Epithelial cell of proximal tubule (primary cell): Measurements from ENCODE around the gene DUSP28. TPM values are rescaled to one million over a fixed set of nuclear protein-coding genes. Genes with fewer than 3 reads are reported as not detected.

Experiments
- DNase-seq: peaks from one replicate; pipeline ENCODE4 v3.0.0-alpha.2; 2011; ENCODE audit warnings: low read depth
- H3K4me3 ChIP-seq: 2 replicates; pipeline ENCODE4 v1.5.1; 2011; ENCODE audit warnings: low read depth, mild to moderate bottlenecking, low read length
- total RNA-seq: library from RNA; depleted of rRNA; stranded (reverse); fragments of >200 nt; gene quantifications from 2 replicates; pipeline ENCODE4 v1.2.3, GENCODE V29; 2015
- TF ChIP-seq, protein P1 (sequence below): conservative IDR thresholded peaks from 2 replicates; pipeline ENCODE4 v1.5.1; 2012; ENCODE audit warnings: low read depth, mild to moderate bottlenecking, low read length

DUSP28 gene
- total RNA-seq, 1 donor from 2014 or later, result 6.3 TPM

DNA sequence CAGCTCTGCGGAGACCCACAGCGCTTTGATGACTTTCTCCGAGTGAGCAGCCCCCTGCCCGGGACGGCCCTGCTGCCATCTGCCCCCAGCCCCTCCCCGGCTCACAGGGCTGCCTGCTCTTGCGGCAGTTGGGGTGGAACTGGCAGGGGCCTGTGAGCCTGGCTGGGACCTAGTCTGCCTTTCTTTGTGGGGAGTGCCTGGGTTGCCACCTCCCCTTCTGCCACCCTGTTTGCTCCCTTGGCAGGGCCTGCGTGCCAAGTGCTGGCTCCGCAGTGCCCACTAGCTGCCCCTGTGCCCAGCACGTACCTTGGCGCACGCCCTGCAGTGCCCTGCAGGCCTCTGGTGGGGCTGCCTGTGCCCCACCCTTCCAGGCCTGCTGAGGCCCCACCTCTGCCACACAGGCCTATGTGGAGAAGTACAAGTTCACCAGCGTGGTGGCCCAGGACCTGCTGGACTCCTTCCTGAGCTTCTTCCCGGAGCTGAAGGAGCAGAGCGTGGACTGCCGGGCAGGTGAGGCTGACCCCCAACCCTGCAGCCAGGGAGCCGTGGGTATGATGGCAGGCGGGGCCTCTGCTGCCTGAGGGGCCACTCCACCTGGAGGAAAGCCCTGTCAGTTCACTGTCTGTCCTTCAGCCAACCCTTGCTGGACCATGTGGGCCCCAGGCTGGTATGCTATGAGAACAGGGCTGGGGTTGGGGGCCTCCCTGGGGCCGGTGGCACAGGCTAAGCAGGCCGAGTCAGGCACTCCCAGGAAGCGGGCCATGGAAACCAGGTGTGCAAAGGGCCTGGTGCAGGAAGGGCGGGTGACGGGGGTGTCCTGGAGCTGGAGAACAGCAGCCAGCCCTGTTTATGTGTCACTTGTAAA lies 15.2 kb downstream of the DUSP28 start:
- TF ChIP-seq, protein P1, sequence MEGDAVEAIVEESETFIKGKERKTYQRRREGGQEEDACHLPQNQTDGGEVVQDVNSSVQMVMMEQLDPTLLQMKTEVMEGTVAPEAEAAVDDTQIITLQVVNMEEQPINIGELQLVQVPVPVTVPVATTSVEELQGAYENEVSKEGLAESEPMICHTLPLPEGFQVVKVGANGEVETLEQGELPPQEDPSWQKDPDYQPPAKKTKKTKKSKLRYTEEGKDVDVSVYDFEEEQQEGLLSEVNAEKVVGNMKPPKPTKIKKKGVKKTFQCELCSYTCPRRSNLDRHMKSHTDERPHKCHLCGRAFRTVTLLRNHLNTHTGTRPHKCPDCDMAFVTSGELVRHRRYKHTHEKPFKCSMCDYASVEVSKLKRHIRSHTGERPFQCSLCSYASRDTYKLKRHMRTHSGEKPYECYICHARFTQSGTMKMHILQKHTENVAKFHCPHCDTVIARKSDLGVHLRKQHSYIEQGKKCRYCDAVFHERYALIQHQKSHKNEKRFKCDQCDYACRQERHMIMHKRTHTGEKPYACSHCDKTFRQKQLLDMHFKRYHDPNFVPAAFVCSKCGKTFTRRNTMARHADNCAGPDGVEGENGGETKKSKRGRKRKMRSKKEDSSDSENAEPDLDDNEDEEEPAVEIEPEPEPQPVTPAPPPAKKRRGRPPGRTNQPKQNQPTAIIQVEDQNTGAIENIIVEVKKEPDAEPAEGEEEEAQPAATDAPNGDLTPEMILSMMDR, result no peak
- no peak overlapping the region for H3K4me3 ChIP-seq

DNA sequence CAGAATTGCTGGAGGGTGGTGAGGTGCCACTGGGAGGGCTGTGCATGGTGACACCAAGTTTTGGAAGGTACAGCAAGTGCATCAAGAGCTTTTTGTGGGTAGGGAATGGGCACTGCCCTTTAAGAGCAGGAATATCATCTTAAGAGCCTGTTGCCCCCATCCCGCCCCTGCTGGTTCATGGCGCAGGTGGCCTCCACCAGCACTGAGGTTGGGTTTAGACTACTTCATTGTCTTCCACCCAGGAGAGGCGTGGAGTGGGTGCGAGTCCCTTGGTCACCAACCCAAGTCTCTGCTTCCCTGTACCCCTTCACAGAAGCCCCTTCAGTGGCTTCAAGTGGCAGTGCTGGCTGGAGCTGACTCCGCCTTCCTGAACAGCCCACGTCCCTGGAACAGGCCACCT lies 15.9 kb downstream of the DUSP28 start:
- DNase-seq, result no peak
- no peak overlapping the region for H3K4me3 ChIP-seq
- TF ChIP-seq, protein P1, result no peak

More for the DNA sequence above, 15.2 kb downstream of the DUSP28 start:
- DNase-seq, result no peak

DNA sequence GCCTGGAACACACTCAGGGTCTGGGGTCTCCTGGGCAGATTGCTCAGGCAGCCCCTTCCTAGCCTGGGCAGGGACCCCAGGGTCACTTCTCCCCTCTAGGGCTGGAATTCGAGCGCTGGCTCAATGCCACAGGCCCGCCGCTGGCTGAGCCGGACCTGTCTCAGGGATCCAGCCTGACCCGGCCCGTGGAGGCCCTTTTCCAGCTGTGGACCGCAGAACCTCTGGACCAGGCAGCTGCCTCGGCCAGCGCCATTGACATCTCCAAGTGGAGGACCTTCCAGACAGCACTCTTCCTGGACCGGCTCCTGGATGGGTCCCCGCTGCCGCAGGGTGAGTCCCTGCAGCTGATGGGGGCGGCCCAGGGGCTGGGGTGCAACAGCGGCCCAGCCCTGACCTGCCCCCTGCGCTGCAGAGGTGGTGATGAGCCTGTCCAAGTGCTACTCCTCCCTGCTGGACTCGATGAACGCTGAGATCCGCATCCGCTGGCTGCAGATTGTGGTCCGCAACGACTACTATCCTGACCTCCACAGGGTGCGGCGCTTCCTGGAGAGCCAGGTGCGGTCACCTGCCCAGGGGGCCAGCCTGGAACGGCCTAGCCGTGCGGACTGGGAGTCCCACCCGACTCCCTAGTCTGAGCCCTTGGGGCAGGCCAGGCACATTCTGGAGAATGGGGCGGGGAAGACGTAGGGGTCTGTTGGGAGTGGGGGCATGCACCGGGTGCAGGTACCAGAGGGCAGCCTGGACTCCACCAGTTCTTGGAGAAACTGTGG lies 16.5 kb downstream of the DUSP28 start:
- no peak for DNase-seq
- no peak overlapping the region for H3K4me3 ChIP-seq
- TF ChIP-seq, protein P1, result no peak

DNA sequence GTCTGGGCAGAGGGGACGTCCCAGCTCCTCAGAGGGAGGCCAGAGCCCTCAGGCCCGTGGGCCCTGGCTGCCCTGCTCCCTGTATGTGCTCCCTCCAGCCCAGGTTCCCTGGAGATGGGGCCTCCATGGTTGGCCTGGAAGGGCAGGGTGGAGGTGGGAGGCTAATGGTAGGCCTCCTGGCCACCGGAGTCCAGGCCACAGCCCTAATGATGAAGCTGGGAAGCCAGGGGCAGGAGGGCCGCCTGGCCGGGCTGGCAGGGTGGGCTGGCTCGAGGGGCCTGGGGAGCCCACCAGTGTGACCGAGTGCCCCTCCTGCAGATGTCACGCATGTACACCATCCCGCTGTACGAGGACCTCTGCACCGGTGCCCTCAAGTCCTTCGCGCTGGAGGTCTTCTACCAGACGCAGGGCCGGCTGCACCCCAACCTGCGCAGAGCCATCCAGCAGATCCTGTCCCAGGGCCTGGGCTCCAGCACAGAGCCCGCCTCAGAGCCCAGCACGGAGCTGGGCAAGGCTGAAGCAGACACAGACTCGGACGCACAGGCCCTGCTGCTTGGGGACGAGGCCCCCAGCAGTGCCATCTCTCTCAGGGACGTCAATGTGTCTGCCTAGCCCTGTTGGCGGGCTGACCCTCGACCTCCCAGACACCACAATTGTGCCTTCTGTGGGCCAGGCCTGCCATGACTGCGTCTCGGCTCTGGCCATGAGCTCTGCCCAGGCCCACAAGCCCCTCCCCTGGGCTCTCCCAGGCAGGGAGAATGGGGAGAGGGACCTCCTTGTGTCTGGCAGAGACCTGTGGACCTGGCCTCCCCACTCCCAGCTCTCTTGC lies 17.3 kb downstream of the DUSP28 start:
- DNase-seq, result no peak
- no peak overlapping the region for H3K4me3 ChIP-seq
- TF ChIP-seq, protein P1, result no peak

DNA sequence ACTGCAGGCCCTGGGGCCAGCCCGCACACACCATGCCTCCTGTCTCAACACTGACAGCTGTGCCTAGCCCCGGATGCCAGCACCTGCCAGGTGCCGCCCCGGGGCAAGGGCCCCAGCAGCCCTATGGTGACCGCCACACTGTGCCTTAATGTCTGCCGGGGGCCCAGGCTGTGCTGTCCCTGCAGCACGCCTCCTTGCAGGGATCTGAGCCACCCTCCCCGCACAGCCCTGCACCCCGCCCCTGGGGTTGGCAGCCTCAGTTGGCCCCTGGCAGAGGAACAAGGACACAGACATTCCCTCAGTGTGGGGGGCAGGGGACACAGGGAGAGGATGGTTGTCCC lies 17.9 kb downstream of the DUSP28 start:
- TF ChIP-seq, protein P1, result no peak
- no peak for DNase-seq
- H3K4me3 ChIP-seq, result no peak overlapping the region

DNA sequence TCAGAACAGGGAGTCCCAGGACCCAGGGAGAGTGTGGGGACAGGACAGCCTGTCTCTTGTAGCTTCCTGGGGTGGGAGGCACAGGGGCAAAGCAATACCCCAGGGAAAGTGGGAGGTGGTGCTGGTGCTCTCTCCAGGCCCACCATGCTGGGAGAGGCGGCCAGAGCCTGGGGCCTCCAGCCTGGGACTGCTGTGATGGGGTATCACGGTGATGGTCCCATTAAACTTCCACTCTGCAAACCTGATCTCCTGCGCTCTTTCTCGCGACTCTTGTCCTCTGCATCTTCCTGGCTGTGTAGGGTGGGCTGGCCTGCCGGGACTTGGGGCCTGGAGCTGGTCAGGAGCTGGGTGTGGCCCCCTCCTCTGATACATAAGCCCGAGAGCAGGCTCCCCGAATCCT lies 18.3 kb downstream of the DUSP28 start:
- TF ChIP-seq, protein P1, result no peak
- DNase-seq, result no peak

More for the DNA sequence above, 18.3 kb downstream of the DUSP28 start:
- no peak overlapping the region for H3K4me3 ChIP-seq
